NCI-H1436 treated with DMSO at 0.1 percent for 48 hours (cell line): ENCODE data around the gene HCRTR1.

Experiments
- DNase-seq: peaks from one replicate; lab custom pipeline; 2025; lab: John Stamatoyannopoulos, UW

HCRTR1 gene

DNA sequence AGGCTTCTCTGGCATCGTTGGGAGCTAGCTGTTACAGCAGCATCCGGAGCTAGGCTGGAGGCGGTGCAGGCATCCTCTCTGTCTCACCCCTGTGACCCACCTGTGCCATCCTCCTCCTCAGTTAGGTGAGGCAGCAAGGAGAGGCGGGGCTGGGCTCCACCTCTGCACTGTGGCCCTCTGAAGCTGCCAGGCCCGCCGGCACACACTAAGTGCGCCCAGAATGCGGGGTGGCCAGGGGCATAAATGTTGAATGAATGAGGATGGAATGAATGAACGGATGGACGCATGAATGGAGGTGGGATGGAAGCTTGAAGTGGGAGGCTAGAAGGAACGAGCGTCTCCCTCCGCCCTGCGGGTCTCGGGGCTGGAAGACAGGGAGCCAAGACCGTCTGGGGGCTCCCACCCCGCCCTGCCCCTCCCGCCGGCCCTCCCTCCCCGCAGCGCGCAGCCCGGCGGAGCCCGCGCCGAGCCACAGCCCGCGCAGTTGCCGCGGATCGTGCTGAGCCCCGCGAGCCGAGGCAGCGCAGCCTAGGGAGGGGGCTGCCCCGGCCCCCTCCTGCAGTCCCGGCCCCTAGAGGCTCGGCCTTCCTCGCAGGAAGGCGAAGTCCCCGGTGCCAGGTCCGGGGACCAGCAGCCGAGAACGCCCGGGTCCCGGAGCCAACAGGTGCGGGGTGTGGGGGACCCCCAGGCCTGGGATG lies at the start of gene HCRTR1:
HCRTR1 (plus strand) TSS at position 472 of the 698 bp plus-strand sequence. CDS start 1,504 bp downstream, outside the sequence.
- no peak for DNase-seq

DNA sequence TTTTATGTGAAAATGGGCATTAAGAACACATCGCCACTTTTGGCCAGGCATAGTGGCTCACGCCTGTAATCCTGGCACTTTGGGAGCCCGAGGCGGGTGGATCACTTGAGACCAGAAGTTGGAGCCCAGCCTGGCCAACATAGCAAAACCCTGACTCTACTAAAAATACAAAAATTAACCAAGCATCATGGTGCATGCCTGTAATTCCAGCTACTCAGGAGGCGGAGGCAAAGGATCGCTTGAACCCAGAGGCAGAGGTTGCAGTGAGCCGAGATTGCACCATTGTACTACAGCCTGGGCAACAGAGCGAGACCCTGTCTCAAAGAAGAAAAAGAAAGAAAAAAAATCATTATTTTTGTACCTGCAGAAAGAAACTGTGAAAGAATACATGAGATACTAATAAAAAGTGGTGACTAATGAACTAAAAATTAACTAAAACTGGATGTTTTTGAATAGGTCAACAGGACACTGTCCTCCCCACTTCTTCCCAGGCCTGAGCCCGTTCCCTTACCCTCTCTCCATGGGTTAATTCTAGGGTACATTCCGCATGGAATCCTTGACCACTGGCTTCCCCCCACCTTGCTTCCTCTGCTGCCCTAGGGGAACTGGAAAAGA lies 49.4 kb upstream of the HCRTR1 start:
- no peak for DNase-seq

DNA sequence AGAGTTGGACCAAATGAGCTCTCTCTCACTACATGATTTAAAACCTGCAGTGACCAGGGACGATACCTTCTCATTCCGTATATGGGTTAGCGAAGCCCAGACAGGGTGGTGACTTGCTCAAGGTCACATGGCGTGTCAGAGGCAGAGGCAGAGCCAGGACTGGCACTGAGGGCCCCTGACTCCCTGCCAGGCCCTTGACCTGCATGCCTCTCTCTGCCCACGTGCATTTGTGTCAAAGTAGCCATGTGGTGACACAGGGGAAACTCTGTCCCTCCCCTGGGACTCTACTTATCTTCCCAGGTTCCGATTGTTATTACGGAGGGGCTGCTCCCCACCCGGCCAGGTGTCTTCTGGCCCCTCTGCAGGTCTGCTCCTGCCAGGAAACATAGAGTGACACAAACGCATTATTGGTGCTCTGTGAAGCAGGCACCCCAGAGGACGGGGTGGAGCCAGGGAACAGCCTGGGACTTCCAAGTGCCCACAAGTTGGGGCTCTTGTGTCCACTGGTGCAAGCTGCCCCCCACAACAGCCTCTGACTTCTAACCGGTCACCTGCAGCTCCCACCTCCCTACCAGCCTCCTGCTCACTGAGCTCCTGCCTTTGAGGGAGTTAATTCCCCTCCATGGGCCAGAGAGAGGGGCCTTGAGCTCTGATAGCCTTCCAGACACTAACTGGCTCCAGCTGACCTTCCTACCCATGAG lies 48.4 kb upstream of the HCRTR1 start:
- DNase-seq: no peak

DNA sequence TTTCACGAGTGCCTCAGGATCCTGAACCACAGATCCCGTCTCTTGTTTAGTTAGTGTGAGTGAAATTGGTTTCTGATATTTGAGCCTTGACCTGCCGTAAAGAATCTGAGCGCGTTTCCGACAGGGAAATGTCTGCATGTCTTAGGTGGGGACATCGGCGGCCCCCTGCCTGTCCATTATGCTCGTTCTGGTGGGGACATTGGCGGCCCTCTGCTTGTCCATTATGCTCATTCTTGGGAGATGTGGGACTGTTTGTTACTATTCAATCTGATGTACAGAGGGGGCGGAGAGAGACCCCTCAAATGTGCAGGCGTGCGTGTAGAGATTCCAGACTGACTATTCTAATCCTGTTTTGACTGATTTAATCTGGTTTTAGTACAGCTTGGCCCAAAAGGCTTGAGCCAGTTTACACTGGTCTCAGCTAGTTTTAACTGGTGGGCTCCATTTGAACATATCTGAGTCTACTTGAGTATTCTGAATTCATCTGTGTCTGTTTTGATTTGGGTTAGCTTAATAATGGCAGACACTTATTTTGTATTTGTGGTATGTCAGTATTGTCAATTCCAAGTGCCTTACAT lies 47.8 kb upstream of the HCRTR1 start:
- no peak for DNase-seq

DNA sequence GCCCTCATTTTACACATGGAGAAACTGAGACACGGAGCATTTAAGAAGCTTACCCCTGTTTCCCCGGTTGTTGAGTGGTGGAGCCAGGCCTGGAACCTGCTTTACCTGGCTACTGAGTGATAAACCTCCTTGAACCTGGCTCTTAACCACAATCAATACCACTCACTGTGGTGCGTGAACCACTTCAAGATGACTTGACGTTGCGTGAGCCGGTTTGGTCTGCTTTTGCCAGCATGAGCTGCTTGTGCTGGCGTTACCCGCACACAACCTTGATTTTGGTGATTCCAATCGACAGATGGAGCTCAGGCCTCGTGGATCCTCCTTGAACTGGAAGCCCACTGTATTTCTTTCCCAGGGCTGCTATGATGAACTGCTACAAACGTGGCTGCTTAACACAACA lies 47.3 kb upstream of the HCRTR1 start:
- DNase-seq: no peak

DNA sequence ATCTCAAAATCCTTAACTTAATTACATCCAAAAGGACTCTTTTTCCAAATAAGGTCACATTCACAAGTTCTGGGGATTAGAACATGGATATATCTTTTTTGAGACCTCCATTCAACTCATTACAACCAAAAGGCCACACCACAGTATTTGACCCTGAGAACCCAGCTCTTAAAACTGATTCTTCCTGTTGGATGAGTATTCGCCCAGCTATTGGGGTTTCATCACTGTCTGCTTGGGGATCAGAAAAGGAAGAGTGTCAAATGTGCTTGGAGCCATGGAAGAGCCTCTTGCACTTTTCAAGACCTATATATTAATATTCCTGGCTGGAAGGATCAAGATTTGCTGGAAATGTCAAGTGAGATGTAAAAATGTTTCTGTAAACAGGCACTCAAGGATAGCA lies 46.6 kb upstream of the HCRTR1 start:
- DNase-seq: no peak

DNA sequence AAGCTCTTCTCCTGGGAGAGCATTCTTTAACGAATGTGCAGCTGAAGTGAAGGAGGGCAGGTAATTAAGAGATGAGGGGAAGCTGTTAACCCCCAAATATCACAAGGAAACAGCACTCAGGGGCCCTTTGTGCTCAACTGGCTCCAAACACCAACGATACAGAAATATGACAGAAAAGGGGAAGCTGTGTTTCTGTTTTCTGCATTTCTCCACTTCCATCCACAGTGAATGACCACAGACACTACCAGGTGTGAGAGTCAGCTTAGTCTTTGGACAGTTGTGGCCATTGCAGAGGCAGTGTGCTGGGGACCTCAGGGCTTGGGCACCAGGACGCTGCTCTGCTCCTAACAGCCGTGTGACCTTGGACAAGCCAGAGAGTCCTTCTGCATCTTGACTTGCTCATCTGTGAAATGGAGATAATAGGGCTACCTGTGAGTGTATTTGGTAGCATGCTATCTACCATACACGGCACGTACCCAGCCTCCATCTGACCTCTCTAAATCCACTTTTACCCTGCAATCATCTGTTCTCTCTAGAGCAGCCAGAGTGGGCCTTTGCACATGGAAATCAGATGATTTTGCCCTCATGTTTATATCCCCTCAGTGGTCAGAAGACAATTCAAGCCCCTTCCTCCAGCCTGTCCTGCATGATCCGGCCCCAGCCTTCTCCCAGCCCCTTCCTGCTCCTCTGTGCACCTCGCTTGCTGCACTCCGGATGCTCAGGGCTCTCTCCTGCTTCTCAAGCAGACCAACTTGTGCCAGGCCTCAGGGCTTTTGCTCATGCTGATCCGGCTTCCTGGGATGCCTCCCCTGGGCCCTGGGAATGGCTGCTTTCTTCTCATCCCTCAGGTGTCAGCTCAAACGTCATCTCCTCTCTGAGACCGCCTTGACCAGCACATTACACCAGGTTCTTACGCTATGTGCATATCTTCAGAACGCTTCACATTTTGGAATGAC lies 45.9 kb upstream of the HCRTR1 start:
- DNase-seq: no peak

DNA sequence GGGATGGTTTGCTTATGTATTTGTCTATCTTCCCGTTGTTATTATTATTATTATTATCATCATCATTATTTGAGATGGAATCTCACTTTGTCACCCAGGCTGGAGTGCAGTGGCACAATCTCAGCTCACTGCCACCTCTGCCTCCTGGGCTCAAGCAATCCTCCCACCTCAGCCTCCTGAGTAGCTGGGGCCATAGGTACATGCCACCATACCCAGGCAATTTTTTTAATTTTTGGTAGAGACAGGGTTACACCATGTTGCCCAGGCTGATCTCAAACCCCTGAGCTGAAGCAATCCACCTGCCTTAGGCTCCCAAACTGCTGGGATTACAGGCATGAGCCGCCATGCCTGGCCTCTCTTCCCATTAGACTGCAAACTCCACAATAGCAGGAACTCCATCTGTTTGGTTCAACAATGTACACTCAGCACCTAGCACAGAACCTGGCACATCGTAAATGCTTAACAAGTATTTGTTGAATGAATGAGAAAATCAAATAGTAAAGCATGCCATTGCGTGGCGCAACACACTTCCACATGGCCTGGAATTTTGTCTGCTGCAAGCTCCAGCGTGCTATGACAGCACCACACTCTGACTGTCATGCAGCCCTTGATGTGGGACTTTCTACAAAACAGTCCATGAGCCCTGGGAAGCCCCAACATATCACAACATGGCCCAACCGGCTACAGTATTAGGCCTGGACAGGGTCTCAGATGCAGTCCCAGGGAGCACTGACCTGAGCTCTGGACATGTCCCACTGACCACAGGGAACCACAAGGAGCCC lies 45.0 kb upstream of the HCRTR1 start:
- no peak for DNase-seq

DNA sequence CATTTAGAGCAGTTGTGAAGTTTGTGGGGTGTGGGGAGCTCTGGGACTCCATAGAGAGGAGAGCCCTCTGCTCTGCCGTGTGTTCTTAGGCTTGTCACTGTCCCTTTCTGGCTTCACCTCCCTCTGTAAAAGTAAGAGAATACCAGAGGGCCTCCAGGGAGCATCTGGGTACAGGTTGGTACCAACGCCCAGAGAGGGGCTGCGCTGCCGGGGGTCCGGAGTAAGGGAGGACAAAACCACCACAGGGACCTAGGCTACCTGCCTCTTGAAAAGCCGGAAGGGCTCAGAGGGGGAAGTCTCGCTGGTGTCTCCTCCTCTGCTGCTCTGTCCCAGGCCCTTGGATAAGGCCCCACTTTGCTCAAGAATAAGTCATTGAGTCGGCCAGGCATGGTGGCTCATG lies 44.2 kb upstream of the HCRTR1 start:
- DNase-seq: no peak

DNA sequence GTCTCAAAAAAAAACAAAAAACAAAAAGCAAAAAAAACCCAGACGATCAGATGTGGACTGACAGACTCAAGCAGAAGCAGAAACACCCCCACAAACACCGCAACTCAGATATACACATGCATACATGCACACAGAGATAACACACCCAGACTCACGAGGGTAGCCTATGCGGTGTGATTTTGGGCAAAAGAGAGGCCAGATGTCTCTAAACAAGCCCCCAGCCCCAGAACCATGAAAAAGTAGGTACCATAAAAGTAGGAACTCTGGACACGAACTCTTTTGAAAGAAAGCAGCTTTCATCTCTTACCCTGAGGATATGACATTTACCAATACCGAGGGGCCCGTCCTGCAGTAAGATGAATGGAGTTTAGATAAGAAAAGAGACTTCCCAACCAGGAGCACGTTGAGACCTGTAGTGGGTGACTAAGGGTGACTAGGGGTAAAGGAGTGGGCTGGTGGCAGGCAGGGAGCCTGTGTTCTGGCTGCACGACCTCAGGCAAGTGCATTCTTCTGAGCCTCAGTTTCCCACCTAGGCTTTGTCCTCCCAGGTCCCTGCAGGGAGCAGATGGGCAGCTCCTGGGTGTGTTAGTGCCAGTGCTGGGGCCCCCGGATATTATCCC lies 42.6 kb upstream of the HCRTR1 start:
- DNase-seq: no peak

DNA sequence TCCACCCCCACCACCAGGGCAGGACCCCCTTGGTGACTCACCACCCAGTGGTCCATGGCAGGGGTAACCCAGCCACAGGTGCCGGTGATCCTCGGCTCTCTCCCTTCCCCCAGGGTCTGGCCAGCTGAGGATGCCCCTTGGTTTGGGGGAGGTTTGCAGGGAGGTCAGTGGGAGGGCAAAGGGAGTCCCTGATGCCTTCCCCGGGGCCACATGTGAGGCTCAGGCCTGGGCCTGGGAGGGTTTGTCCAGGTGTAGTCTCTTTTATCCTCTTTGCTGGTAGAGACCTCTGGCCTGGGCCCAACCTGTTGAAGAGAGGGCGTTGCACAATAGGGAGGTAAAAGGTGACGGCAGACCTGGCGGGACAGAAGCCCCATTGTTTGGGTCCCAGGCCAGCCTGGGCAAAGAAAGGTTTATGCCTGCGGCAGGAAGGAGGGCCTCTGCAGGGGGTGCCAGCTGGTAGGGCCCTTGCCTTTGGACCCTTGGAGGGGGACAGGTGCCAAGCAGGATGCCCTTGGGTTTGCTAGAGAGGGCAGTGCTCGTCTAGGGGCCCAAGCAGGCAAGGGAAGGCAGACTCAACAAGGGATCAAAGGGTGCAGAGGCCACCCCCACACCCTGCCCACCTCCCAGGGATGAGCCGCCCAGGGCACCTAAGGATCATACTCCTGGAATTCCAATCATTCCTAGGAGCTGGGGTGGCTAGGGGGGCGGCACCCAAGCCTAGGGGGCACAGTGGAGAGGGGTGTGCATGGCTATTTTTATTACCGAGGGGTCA lies 41.9 kb upstream of the HCRTR1 start:
- DNase-seq: no peak

DNA sequence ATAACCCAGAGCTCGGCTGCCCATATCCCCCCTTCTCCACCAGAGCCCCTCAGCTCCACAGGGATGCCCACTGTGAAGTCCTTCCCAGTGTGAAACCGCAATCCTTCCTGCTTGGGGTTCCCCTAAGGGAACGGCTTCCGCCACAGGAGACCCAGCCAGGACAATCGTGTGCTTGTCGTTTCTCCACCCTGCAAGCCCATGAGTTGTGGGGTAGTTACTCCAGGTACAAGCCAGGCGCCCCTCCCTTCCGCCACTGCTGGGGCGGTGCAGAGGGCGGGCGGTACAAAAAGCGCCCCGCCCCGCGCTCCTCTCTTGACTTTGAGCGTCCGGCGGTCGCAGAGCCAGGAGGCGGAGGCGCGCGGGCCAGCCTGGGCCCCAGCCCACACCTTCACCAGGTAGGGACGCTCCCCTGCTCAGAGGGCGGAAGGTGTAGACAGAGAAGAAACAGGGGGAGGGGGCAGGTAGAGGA lies 41.3 kb upstream of the HCRTR1 start, which contains the start of gene TINAGL1:
TINAGL1 (plus strand) TSS at position 315 of the 469 bp plus-strand sequence. CDS start 634 bp downstream, outside the sequence.
- no peak for DNase-seq

DNA sequence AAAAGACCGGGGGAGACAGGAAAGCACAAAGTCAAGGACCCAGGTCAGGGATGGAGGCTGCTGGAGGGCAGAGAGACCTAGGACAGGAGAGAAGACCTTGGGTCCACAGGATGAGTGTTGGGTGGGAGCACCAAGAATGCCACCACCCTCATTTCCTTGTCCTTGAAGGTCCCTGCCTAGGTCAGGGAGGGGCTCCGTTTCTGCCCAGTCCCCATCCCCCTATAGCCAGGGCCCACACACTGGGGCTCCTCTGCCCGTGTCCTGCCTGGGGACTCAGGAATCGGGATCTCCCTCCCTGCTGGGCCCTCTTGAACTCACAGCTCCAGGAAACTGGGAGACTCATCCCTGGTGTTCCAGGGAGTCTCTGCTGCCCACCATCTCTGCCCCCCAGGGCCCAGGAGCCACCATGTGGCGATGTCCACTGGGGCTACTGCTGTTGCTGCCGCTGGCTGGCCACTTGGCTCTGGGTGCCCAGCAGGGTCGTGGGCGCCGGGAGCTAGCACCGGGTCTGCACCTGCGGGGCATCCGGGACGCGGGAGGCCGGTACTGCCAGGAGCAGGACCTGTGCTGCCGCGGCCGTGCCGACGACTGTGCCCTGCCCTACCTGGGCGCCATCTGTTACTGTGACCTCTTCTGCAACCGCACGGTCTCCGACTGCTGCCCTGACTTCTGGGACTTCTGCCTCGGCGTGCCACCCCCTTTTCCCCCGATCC lies 40.6 kb upstream of the HCRTR1 start:
- no peak for DNase-seq

DNA sequence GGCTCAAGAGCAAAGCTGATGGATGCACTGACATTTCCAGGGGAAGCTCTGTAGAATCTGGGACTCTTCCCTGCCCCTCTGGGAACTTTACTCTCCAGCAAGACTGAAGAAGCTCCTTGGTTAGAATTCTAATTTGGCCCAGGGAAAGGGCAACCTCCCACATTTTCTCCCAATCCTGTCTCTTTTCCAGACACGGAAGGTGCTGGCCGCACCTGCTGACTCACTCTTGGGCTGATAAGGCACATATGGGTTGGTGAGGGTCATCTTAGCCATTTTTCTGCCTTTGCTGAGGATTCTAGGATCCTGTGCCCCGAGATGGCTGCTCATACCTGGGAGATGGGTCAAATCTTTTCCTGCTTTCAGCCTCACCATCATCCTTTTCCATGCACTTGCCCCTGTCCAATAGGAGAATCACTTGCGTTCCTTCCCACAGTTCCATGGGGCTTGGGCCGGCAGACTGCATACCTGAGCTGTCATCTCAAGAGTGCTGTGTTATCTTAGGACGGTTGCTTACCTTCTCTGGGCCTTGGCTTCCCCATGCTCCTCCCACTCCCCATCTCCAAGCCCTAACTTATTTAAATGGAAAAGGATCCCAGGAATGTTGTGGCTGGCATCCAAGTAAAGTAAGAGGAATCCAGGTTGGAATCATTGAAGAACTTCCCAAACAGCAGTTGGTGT lies 39.8 kb upstream of the HCRTR1 start:
- DNase-seq: no peak

DNA sequence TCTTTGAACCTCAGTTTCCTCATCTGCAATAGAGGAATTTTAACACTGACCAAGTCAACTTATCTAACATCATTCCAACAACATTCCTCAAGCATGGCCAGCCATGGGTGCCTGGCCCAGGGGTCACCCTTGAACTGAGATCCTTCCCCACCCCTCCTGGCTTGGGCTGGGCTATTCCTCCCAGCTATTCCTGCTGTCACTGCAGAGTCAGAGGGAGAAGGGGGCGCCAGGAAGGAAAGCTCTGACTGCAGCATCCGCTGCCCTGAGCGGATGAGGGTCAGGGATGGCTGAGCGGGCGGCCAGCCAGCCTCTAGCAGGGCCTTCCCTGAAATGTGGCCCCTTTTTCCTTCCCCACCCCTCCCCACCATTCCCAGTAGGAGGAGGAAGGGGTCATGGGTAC lies 38.1 kb upstream of the HCRTR1 start:
- DNase-seq: no peak

DNA sequence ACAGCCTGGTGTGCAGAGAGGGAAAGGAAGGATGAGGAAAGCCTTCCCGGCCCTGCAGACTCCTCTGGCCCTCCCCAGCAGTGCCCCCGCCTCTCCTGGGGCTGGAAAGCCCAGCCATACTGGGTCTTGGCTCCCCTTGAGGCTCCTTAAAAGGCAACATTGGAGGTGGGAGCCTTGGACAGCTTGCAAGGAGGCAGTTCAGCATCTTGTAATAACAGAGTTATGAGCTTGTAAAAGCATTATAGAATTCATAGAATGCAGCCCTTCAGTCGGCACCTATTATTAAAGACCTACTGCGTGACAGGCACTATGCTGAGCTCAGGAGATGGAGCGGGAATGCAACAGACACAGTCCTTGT lies 37.0 kb upstream of the HCRTR1 start:
- no peak for DNase-seq

DNA sequence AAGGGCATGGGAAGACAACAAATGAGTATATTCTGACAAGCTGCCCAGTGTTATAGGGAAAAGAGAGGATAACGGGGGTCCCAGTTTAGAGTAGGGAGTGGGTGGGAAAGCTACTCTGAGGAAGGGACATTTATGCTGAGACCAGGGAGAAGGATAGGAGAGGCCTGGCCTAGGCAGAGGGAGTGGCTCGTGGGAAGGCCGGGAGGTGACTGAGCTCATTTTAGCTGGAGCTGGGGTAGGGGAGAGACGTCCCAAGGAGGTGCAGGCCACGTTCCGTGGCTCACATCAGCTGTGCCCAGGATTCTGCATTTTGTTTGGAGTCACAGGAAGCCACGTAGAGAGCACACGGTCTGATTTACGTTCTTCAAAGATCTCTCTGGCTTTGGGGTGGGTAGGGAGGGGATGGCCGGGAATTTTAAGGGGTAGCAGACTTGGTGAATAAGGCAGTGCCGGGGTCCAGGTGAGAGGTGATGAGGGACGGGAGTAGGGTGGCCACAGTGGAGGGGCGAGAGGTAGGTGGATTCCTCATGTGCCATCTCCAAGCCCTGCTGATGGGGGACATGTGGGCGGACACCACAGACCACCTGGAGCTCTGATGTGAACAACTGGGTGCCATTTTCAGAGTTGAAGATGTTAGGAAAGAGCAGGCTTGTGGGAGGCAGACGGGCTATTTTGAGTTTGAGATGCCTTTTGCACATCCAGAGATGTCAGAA lies 36.4 kb upstream of the HCRTR1 start:
- DNase-seq: no peak
